GM18507 (cell line): ENCODE results near the gene ADGRL3.

Experiments
- DNase-seq: peaks from one replicate; pipeline ENCODE4 v3.0.0; 2011; ENCODE audit warnings: low read depth; ENCODE audit not compliant: insufficient read length; ENCODE audit errors: extremely low spot score
- FAIRE-seq: peaks from 2 replicates; lab custom pipeline; 2011; peaks lifted over from hg19 to GRCh38; lab: Jason Lieb, UNC

Gene ADGRL3

GRCh38 chr4:61520166-61520565 is 320.0 kb downstream of the ADGRL3 start:
- no peak for FAIRE-seq

GRCh38 chr4:61520681-61521160 is 320.6 kb downstream of the ADGRL3 start:
- FAIRE-seq: no peak
- no peak for DNase-seq

More at GRCh38 chr4:61520166-61520565, 320.0 kb downstream of the ADGRL3 start:
- DNase-seq: no peak

GRCh38 chr4:61521451-61521850 is 321.3 kb downstream of the ADGRL3 start:
- FAIRE-seq: no peak
- DNase-seq: no peak

GRCh38 chr4:61522312-61522711 is 322.2 kb downstream of the ADGRL3 start:
- no peak for FAIRE-seq

GRCh38 chr4:61527888-61528287 is 327.8 kb downstream of the ADGRL3 start:
- FAIRE-seq (no peak), DNase-seq (no peak)

More at GRCh38 chr4:61522312-61522711, 322.2 kb downstream of the ADGRL3 start:
- DNase-seq: no peak

GRCh38 chr4:61528595-61528994 is 328.5 kb downstream of the ADGRL3 start:
- no peak for DNase-seq
- no peak for FAIRE-seq

- FAIRE-seq: no peak
Measured at GRCh38 chr4:61531188-61531587, 331.1 kb downstream of the ADGRL3 start.

GRCh38 chr4:61532336-61533000 is 332.3 kb downstream of the ADGRL3 start:
- no peak for DNase-seq
- FAIRE-seq: no peak

More at GRCh38 chr4:61531188-61531587, 331.1 kb downstream of the ADGRL3 start:
- no peak for DNase-seq

GRCh38 chr4:61533140-61533539 is 333.0 kb downstream of the ADGRL3 start:
- FAIRE-seq: no peak
- no peak for DNase-seq

- no peak for DNase-seq
- no peak for FAIRE-seq
Measured at GRCh38 chr4:61540944-61541343, 340.8 kb downstream of the ADGRL3 start.

- FAIRE-seq (no peak), DNase-seq (no peak)
Measured at GRCh38 chr4:61541459-61541858, 341.3 kb downstream of the ADGRL3 start.

- FAIRE-seq: no peak
- DNase-seq: no peak
Measured at GRCh38 chr4:61543976-61544375, 343.9 kb downstream of the ADGRL3 start.

GRCh38 chr4:61545902-61546480 is 345.9 kb downstream of the ADGRL3 start:
- no peak for FAIRE-seq

GRCh38 chr4:61549336-61549735 is 349.2 kb downstream of the ADGRL3 start:
- DNase-seq: no peak
- no peak for FAIRE-seq

More at GRCh38 chr4:61545902-61546480, 345.9 kb downstream of the ADGRL3 start:
- no peak for DNase-seq

- DNase-seq: no peak
- no peak for FAIRE-seq
Measured at GRCh38 chr4:61553557-61554125, 353.5 kb downstream of the ADGRL3 start.

- DNase-seq (no peak), FAIRE-seq (no peak)
Measured at GRCh38 chr4:61555789-61556188, 355.7 kb downstream of the ADGRL3 start.

GRCh38 chr4:61556277-61556676 is 356.2 kb downstream of the ADGRL3 start:
- no peak for DNase-seq
- FAIRE-seq: no peak

GRCh38 chr4:61559396-61559795 is 359.3 kb downstream of the ADGRL3 start:
- DNase-seq: no peak
- FAIRE-seq: no peak

- FAIRE-seq: no peak
- DNase-seq: no peak
Measured at GRCh38 chr4:61561028-61561427, 360.9 kb downstream of the ADGRL3 start.

GRCh38 chr4:61571761-61572559 is 371.8 kb downstream of the ADGRL3 start:
- FAIRE-seq (no peak), DNase-seq (no peak)
